DND-41 (cell line): ENCODE measurements around the gene ETV5.

Experiments used
- CTCF ChIP-seq: IDR thresholded peaks from 2 replicates; pipeline ENCODE4 v1.5.1; 2012; ENCODE audit warnings: borderline replicate concordance, low read length, moderate library complexity, mild to moderate bottlenecking; ENCODE audit not compliant: poor library complexity, severe bottlenecking; ENCODE audit errors: extremely low read depth
- EZH2 ChIP-seq: IDR thresholded peaks from 3 replicates; pipeline ENCODE4 v1.6.1; 2012; ENCODE audit warnings: borderline replicate concordance, low read depth, mild to moderate bottlenecking, moderate library complexity, low read length, inconsistent platforms; ENCODE audit not compliant: severe bottlenecking

- TF ChIP-seq CTCF (no peak), EZH2 (no peak)
Observed at GRCh38 chr3:186012137-186012536, 96.8 kb downstream of the ETV5 start.
